ENCODE data around the gene PTPRQ.
"Not testable (repeated sequence)": the region's sequence is repeated elsewhere in the genome, so short reads cannot be mapped to it uniquely, and the experiment has no call there.

PTPRQ gene, protein sequence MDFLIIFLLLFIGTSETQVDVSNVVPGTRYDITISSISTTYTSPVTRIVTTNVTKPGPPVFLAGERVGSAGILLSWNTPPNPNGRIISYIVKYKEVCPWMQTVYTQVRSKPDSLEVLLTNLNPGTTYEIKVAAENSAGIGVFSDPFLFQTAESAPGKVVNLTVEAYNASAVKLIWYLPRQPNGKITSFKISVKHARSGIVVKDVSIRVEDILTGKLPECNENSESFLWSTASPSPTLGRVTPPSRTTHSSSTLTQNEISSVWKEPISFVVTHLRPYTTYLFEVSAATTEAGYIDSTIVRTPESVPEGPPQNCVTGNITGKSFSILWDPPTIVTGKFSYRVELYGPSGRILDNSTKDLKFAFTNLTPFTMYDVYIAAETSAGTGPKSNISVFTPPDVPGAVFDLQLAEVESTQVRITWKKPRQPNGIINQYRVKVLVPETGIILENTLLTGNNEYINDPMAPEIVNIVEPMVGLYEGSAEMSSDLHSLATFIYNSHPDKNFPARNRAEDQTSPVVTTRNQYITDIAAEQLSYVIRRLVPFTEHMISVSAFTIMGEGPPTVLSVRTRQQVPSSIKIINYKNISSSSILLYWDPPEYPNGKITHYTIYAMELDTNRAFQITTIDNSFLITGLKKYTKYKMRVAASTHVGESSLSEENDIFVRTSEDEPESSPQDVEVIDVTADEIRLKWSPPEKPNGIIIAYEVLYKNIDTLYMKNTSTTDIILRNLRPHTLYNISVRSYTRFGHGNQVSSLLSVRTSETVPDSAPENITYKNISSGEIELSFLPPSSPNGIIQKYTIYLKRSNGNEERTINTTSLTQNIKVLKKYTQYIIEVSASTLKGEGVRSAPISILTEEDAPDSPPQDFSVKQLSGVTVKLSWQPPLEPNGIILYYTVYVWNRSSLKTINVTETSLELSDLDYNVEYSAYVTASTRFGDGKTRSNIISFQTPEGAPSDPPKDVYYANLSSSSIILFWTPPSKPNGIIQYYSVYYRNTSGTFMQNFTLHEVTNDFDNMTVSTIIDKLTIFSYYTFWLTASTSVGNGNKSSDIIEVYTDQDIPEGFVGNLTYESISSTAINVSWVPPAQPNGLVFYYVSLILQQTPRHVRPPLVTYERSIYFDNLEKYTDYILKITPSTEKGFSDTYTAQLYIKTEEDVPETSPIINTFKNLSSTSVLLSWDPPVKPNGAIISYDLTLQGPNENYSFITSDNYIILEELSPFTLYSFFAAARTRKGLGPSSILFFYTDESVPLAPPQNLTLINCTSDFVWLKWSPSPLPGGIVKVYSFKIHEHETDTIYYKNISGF (N-terminal part only)

DNA sequence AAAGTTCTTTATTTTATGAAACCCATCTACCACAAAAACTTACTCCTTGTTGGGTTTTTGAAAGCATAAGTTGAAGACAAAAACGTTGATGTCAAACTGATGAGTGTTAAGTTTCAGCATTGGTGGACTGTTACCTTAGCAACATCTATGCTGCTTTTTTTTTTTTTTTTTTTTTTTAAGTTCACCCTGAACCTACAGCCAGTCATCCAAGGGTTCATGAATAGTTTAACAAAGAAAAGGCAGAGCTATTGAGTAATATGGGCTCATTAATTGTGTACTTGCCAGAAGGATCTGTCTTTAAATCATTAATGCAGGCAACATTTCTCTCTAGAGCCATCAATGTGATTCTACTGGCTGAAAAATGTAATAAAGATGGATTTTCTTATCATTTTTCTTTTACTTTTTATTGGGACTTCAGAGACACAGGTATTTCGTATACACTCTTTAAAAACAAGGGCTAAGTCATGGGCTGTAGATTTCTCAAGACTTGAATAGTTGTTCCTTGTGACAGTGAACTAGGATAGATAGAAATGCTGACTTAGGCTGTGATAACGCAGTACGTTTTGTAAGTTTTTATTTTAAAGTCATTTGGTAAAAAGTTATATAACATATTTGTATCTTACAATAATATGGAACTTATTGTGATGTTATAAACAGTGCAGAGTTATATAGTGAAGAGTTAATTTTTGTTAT is at the start of gene PTPRQ:
PTPRQ (plus strand) TSS at position 262 of the 693 bp plus-strand sequence; CDS start at position 373, 111 bp downstream.
- DNase-seq: no peak

DNA sequence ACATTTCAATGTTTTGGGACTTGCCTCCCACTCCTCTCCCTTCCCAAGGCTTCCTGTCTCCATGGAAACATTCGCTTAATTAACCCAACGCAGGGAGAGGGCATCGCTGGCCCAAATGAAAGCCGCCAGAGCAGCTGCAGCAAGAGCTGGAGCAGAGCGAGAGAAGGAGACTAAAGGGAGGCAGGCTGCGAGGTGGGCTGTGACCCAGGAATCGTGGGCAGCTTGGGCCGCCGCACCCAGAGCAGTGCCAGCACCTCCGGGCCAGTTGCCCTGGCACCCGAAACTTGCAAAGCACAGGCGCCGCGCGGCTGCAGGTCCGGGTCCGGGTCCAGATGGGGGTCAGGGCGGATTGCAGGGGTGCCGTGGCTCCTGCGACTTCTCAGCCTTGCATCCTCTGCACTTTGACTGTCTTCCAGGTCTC is 43.5 kb upstream of the PTPRQ start:
- DNase-seq: no peak

DNA sequence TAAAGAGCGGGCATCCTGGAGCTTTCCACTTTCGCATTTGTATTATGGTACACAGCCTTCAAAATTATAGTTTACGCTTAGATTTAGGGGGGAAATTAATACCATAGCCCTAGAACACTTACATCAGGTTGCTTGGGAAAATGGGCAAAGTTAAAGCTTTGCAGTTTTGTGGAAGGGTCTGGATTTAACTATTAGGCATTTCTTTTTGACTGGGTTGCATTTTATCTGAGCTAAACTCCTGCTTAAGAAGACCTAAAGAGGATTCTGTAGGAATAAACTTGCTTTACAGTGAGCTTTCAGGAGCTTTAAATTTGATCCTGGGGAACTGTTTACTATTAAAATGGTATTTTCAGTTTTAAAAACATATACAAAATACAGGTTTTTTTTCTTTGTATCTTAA is 42.8 kb upstream of the PTPRQ start:
- no peak for DNase-seq

DNA sequence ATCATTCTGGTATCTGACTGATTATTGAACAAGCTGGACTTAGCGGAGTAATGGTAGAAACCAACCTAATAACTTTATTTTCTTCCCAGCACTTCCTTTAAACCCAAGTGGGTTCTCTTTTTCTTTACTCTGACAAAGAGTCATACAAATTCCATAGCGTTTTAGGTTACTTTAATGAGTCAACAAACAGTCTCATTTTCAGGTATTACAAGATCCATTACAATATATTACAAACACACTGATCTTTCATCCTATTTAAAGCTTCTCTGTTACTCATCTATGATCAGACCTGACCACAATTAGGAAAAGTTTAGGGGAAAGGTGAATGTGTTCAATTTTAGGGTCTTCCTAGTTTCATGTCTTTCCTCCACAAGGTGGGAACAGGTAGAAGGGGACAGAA is 39.4 kb upstream of the PTPRQ start:
- DNase-seq: no peak

DNA sequence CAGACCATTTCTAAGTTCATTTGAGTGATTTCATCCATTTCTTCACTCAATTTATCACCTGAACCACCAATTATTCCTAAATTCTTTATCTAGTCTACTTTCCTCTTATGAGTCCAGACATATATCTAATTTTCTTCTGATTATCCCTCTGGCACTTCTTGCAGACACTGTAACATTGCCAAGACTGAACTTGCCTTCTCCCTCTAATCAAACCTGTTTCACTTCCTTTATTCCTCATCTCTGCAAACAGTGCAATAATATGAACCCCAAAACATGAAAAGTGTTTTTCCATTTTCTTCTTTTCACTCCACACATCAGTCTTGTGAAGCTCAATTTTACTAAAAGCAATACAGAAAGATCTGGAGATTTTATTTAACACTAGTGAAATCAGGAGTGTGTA is 37.8 kb upstream of the PTPRQ start:
- no peak for DNase-seq

DNA sequence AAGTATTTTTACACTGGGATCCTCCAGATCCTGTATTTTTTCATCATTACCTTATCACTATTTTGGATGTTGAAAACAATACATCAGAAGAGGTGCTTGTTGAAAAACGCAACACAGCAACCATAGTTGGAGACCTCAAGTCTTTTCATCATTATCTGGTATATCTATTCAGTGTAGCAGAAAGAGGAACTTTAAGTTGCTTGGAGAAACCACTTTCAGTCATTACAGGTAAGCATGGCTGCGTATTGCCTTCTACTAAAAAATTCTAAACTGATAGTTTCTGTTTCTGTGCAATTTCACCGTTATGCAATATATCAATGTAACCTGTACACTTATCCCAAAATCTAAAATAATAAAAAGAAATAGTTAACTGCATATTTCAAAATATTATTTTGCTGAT is 32.2 kb upstream of the PTPRQ start:
- DNase-seq: no peak

DNA sequence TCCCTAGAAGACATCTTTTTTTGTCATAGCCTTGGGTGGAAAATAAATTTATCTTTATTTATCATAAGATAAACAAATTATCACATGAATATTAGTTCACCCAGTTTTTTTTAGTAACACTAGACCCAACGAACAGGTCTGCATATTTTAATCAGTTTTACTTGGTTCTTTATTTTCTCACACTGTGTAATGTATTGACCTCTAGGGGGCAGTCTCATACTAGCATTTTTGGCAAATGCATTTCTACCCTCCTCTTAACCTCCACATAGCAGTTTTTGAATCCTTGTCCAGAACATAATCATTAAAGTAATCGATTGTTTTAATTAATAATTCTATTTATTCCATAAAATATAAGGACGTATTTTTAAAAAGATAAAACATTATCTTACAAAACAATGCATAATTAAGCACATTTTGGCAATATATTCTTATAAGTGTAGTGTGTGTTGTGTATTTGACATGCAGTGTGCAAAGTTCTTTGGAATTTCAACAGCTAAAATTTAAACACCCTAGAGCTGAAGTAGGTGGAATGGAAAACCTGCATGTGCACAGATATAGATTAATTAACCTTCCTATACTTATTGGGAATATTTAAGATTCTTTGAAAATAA is 31.6 kb upstream of the PTPRQ start:
- DNase-seq: no peak

DNA sequence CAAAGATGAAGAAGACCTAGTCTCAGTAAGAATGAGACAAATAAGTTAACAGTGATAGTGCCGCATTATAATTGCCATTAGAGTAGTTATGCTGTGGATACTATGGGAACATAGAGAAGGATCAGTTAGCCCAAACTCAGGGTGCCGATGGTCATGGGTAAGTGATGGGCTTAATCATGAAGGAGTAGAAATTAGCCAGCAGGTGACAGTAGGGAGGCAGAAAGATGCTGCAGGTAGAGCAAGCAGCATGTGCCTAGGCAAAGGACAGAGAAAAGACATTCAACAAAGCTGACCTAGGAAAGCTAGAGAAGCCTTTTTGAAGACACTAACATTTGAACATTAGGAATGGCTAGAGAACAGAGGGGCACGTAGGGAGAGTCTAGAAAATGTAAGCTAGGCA is 30.6 kb upstream of the PTPRQ start:
- DNase-seq: no peak

DNA sequence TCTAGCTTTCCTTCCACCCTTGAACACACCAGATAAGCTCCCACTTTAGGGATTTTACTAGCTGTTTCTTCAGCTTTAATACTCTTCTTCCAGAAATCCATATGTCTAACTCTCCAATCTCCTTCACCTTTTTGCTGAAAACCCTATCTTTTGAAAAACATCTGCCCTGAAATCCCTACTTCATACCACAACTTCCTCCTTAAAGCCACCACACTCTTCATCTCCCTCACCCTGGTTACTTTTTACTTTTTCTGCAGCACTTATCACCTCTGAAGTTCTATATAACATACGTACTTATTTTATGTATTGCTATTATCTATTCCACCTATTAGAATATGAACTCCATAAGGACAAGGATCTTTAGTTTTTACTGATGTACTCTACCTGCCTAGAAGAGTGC is 28.6 kb upstream of the PTPRQ start:
- DNase-seq: no peak

DNA sequence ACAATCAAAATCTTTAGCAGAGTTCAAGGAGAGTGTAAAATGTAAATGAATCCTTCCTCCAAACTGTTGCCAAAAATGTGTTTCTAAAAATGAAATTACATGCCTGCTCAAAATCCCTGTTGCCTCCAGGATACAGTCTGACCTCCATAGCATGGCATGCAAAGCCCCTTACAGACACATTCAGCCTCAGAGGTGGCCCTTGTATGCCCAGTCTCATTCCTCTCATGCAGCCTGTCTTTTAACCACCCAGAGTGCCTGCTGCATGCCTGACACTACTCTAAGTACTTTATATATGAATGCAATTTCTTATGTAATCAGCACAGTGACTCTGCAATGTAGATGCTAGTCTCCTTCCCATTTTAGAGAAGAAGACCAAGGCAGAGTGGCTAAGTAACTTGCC is 24.4 kb upstream of the PTPRQ start:
- no peak for DNase-seq

DNA sequence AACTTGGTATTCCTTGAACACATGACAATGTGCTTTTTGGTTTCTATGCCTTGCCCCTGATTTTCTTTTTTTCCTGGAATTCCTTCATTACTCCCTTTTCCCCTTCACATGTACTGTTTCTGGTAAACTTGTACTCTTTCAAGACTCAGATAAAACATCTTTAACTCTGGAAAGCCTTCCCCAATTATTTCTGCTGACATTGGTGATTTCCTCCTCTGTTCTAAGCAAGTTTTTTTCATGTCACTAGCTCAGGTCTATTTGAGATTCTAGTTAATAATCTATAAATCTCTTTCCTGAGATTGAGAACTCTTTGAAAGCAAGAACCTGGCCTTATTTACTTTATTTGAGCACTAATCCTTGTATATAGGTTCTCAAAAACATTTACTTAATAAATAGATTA is 24.0 kb upstream of the PTPRQ start:
- no peak for DNase-seq

DNA sequence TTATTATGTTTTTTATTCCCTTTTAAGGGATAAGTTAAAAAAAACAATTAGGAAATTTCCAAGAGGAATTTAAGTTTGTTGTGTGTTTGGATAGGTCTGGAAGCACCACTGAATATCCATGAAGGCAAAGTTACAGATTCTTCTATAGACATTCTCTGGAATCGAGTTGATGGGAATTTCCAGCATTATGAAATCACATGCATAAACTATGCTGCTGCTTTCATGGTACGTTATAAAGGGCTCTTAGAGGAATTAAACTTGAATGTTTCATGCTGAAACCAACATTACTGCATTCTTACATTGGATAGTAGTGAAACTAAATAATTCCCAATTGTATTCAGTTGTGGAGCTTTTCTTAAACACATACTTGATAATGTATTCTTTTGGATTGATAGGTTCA is 21.5 kb upstream of the PTPRQ start:
- DNase-seq: no peak

DNA sequence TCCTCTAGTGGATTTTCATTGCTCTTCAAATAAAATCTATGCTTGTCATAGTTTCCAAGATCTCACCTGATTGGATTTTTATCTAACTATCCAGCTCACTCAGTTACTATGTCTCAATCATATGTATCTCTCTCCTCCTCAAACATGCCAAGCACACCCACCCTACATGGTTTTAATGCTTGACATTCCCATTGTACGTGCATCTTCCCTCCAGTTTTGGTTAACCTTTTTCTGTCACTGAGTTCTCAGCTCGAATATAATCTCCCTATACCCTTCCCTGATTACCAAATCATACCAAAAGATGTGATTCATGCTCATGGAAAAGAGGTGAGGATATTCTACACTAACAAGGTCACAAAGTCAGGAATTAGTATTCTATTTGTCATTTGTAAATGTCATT is 12.0 kb upstream of the PTPRQ start:
- DNase-seq: no peak

DNA sequence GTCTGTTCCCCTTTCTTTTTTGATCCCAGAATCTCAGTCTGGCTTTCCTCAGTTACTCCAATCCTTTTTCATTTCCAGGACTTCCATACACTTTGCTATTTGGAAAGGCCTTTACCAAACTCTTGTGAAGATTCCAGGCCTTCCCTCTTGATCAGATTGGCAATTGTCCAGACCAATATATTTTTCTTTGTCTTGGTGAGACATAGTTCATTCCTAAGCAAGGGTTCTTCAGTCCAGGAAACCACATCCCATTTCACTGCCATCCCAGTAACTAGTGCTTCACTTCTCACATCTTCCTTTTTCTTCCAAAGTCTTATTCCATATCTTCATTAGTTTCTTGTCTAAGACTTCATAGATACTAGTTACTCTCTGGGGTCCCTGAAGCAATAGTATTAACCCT is 2.1 kb upstream of the PTPRQ start:
- no peak for DNase-seq

DNA sequence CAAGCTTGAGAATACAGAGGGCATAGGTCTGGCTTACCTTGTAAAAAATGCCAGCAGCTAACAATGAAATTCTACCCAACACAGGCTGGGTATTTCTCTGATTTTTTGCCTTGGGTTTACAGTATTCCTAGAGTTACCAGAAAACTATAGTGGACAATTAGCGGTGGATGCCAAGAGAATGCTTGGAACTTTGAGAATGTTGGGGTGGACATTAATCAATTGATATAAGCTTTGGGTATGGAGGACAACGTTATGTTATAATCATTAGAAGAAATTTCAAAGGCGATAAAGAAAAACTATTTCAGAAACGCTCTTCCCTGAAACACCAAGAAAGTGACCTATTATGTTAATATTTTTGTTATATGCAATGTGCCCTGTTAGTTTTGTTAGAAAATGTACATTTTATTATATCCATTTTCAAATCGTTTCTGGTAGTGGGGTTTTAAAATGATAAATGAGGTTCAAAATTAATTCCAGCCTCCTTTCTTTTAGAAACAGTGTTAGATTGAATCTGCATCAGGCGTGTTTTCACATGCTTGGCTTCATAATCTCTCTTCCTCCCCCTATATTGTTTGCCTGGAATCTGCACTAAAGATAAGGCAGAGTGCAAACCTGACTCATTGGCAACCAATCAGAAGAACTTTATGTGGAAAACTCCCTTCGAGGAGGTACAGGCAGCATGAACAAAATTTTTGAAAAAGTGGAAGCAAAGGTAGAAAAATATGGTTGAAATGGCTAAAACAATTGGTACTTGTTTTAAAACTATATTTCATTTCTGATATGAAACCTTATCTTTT is 1.4 kb upstream of the PTPRQ start:
- DNase-seq: no peak

DNA sequence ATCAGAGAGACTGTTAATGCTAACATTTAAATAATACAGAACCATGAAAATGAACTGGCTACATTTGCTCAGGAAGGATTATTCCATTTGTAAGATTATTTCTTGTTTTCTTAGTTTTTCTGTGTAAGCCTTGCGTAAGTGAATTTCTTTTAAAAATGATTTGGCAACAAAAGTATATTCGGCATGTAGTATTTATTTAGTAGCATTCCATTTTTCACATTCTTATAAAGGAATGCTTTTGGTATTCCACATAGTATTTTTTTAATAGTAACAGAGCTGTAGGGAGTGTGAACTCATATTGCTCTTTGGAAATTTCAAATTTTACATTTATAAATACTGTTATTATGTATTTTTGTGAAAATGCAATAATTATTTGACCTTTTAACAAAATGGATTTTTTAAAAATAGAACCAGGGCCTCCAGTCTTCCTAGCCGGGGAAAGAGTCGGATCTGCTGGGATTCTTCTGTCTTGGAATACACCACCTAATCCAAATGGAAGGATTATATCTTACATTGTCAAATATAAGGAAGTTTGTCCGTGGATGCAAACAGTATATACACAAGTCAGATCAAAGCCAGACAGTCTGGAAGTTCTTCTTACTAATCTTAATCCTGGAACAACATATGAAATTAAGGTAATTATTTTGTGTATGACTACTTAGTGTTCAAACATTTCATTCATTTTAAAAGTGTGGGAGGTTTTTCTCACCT is 1.2 kb downstream of the PTPRQ start:
- DNase-seq: no peak

DNA sequence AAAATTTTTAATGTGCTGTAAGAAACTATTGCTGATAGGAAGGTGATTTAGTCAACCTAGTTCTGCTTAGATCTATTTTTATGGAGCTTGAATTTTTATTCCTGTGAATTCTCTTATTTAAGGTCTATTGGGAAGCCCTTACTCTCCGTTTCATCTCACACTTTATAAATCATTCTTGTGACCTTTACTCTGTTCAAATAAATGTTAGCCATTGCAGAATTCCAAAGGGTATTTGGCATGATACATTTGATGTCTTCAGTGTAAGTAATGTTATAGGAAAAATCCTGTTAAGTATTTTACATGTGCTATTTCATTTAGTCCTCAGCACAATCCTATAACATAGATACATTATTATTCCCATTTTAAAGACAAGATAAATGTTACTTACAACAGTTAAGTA is 12.5 kb downstream of the PTPRQ start:
- DNase-seq: no peak

DNA sequence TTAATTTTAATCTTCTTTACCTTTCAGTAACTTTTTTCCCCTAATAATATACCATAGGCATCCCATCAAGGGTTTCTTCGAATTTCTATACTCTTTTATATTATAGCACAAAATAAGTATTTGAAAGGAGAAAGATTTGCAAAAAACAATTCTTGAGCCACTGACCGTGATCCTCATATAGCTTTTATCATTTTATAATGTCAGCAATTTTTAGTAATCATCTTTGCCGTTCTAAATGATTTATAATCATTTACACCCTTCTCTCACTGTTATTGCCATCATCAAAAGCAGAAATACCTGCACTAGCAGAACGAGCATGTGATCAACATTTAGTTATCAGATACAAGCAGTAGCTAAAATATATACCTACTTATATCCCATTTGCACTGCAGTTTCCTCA is 16.9 kb downstream of the PTPRQ start:
- no peak for DNase-seq

DNA sequence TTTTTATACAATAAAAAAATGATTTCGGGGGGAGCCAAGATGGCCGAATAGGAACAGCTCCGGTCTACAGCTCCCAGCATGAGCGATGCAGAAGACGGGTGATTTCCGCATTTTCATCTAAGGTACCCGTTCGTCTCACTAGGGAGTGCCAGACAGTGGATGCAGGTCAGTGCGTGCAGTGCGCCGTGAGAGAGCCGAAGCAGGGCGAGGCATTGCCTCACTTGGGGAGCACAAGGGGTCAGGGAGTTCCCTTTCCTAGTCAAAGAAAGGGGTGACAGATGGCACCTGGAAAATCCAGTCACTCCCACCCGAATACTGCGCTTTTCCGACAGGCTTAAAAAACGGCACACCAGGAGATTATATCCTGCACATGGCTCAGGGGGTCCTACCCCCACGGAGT is 17.8 kb downstream of the PTPRQ start:
- not testable (repeated sequence) for DNase-seq

DNA sequence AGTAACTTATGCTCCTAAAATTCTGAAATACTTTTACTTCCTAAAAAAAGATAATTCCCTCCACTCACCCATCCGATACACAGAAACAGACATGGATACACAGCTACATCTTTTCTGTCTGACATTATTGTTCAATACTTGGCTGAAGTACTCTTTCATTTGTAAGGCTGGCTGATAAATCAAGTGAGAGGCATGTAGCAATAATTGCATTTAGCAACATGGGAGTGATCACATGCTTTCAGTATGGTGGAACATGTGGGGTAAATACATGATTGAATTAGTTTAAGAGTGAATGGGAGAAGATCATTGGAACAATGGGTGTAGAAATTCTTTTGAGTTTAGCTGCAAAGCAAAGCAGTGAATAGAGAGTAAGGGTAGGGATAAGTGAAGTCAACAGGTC is 25.6 kb downstream of the PTPRQ start:
- DNase-seq: no peak

DNA sequence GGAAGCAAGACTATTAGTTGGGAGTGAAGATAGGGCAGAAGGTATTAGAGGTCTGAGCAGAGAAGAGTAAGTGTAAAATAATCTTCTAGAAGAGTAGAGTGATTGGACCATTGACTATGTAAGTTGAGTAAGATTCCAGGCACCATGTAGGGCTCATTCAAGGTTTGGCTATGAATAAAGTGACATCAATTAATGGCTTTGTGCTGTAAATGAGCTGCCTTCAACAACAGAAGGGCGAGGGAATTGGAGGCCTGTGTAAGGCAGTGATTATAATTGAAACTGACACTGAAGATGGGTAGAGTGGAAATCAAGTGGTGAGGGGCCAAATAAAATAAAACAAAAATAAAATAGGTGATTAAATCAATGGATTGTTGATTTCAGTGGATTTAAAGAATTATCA is 26.4 kb downstream of the PTPRQ start:
- DNase-seq: no peak

All from cortex of kidney (tissue), 1 donor.